ENCODE measurements around the gene RTRAF. TPM values are rescaled to one million over a fixed set of nuclear protein-coding genes. Genes with fewer than 3 reads are reported as not detected.

The RTRAF gene
- total RNA-seq (2022; extraction: Qiagen RNA extraction; ENCODE audit: low read depth) = 239 to 347 TPM (median 244 TPM) in 5 replicates

GRCh38 chr14:51989293-51990234 is at the start of gene RTRAF:
Gene RTRAF (plus strand): TSS chr14:51989546. CDS start chr14:51989640, 94 bp downstream.

Other genes starting within 250 kb of the RTRAF start
- 2.6 to 4.4 TPM (median 3.2 TPM) in 5 replicates for gene GNG2, start 128.9 kb upstream of the RTRAF start, total RNA-seq (2022; extraction: Qiagen RNA extraction; ENCODE audit: low read depth)
- gene NID2, start 79.5 kb downstream of the RTRAF start, total RNA-seq (2022; extraction: Qiagen RNA extraction; ENCODE audit: low read depth) = 20.3 to 32.6 TPM (median 28.8 TPM) in 5 replicates

Data from A549 treated with ZK216348 at 1 μM for 4 hours (cell line).